OCI-LY7 (cell line): ENCODE measurements around the gene DTX1. TPM values are rescaled to one million over a fixed set of nuclear protein-coding genes. Genes with fewer than 3 reads are reported as not detected.

Source experiments
- BruUV-seq: library from RNA; stranded (reverse); fragments of 400-500 nt; replicated peaks from 2 replicates; lab custom pipeline; 2021; lab: Mats Ljungman, UMichigan
- CTCF ChIA-PET: fragments of 300-600 bp; sonication (Branson Sonifier 250); formaldehyde crosslinking; loops from one replicate; lab custom pipeline; 2022; ENCODE audit warnings: antibody characterized with exemption; ENCODE audit not compliant: unreplicated experiment; lab: Charles Lee
- POLR2A ChIA-PET: fragments of 300-600 bp; sonication (Branson Sonifier 250); formaldehyde crosslinking; loops from one replicate; lab custom pipeline; 2022; ENCODE audit warnings: antibody characterized with exemption; lab: Charles Lee
- DNase-seq: peaks from one replicate; pipeline ENCODE4 v3.0.0-alpha.2; 2015; ENCODE audit warnings: low spot score
- H2AFZ ChIP-seq: fragments of 200-600 bp; sonication (generic), shearing (Covaris generic); 2 replicates; pipeline ENCODE4 v1.6.1; 2014; ENCODE audit warnings: mild to moderate bottlenecking, antibody characterized with exemption, low read length, moderate library complexity
- H3K27ac ChIP-seq: fragments of 200-600 bp; sonication (generic); 2 replicates; pipeline ENCODE4 v1.5.1; 2014; ENCODE audit warnings: mixed run types, low read depth, mild to moderate bottlenecking, moderate library complexity, low read length, inconsistent platforms; ENCODE audit not compliant: poor library complexity, severe bottlenecking
- H3K36me3 ChIP-seq: fragments of 200-600 bp; sonication (generic); 2 replicates; pipeline ENCODE4 v1.6.1; 2014; ENCODE audit warnings: mild to moderate bottlenecking, antibody characterized with exemption, low read length, moderate library complexity, mixed read lengths; ENCODE audit not compliant: insufficient read depth
- H3K4me1 ChIP-seq: fragments of 200-600 bp; sonication (generic); 2 replicates; pipeline ENCODE4 v1.5.1; 2014; ENCODE audit warnings: mild to moderate bottlenecking, low read length; ENCODE audit not compliant: insufficient read depth, poor library complexity, severe bottlenecking
- H3K4me2 ChIP-seq: fragments of 200-600 bp; sonication (generic); 2 replicates; pipeline ENCODE4 v1.6.1; 2014; ENCODE audit warnings: mild to moderate bottlenecking, low read length
- H3K4me3 ChIP-seq: fragments of 200-600 bp; sonication (generic); 2 replicates; pipeline ENCODE4 v1.5.1; 2014; ENCODE audit warnings: mild to moderate bottlenecking, low read depth, low read length; ENCODE audit not compliant: poor library complexity, severe bottlenecking
- H3K79me2 ChIP-seq: fragments of 200-600 bp; sonication (generic); 2 replicates; pipeline ENCODE4 v1.6.1; 2016; ENCODE audit warnings: low read depth, mild to moderate bottlenecking, low read length, moderate library complexity, mixed read lengths; ENCODE audit not compliant: insufficient read depth
- H3K9me2 ChIP-seq: fragments of 200-600 bp; sonication (generic); 2 replicates; pipeline ENCODE4 v1.6.1; 2016; ENCODE audit warnings: mild to moderate bottlenecking, low read length, mixed read lengths; ENCODE audit not compliant: insufficient read depth
- H3K9me3 ChIP-seq: fragments of 200-600 bp; sonication (generic); 2 replicates; pipeline ENCODE4 v1.6.1; 2014; ENCODE audit warnings: mild to moderate bottlenecking, mixed run types, low read length, mixed read lengths
- H4K20me1 ChIP-seq: fragments of 200-600 bp; sonication (generic); 2 replicates; pipeline ENCODE4 v1.6.1; 2014; ENCODE audit warnings: mild to moderate bottlenecking, antibody characterized with exemption, low read length, moderate library complexity, mixed read lengths; ENCODE audit not compliant: insufficient read depth
- EZH2phosphoT487 ChIP-seq: fragments of 200-600 bp; sonication (generic); IDR thresholded peaks from 2 replicates; pipeline ENCODE4 v1.6.1; 2018; ENCODE audit warnings: low read depth, borderline replicate concordance, mild to moderate bottlenecking, mixed run types, antibody characterized with exemption, low read length, moderate library complexity, mixed read lengths
- intact Hi-C: fragments of 100-400 bp; cut with micrococcal nuclease; formaldehyde crosslinking; loops from one replicate; pipeline ENCODE4 v1.10.0; 2022; ENCODE audit not compliant: unreplicated experiment
- total RNA-seq, 2 experiments: library from RNA; depleted of rRNA in 1 of 2; stranded (reverse); fragments of >200 nt in 1 of 2; shearing (Covaris generic) in 1 of 2; gene quantifications; 2 replicates each; pipeline ENCODE4 v1.2.3, GENCODE V29; 2014 to 2022
- TF ChIP-seq, protein P1 (sequence below): fragments of 200-600 bp; sonication (generic); conservative IDR thresholded peaks from 2 replicates; pipeline ENCODE4 v1.5.1; 2014; ENCODE audit warnings: mild to moderate bottlenecking, antibody characterized with exemption, low read length, moderate library complexity, mixed read lengths

DTX1 gene
- total RNA-seq, 2 experiments from 2014 or later, result 293 to 535 TPM

GRCh38 chr12:113049976-113050742 is 6.4 kb upstream of the DTX1 start:
- Histone ChIP-seq H3K4me2 (peak overlapping the region; percentile 56), H4K20me1 (no peaks in the 10 kb centered on the region), H2AFZ (no peak overlapping the region), H3K36me3 (peaks cover 6% of the 10 kb centered on the region; the same call in 1 of the 2 replicates), H3K9me2 (no peaks in the 10 kb centered on the region), H3K27ac (peak overlapping the region; percentile 97), H3K79me2 (peaks cover 18% of the 10 kb centered on the region), H3K4me1 (peaks cover 86% of the 10 kb centered on the region), H3K9me3 (no peaks in the 10 kb centered on the region), H3K4me3 (peak overlapping the region; percentile 36)
- ChIA-PET CTCF (interaction anchor here (0.9 to 2.3 kb wide), 4 partner anchors 12 to 103 kb away, joined by 3 to 9 read pairs (median 5); no protein-coding TSS in a partner anchor), POLR2A (interaction anchor here (0.8 to 16.3 kb wide), 13 partner anchors 17 to 123 kb away, joined by 3 to 235 read pairs (median 3); partner anchors contain the start of gene OAS2)
- DNase-seq, result peak; percentile 85
- TSS peak; percentile 58 for BruUV-seq
- TF ChIP-seq, protein P1, sequence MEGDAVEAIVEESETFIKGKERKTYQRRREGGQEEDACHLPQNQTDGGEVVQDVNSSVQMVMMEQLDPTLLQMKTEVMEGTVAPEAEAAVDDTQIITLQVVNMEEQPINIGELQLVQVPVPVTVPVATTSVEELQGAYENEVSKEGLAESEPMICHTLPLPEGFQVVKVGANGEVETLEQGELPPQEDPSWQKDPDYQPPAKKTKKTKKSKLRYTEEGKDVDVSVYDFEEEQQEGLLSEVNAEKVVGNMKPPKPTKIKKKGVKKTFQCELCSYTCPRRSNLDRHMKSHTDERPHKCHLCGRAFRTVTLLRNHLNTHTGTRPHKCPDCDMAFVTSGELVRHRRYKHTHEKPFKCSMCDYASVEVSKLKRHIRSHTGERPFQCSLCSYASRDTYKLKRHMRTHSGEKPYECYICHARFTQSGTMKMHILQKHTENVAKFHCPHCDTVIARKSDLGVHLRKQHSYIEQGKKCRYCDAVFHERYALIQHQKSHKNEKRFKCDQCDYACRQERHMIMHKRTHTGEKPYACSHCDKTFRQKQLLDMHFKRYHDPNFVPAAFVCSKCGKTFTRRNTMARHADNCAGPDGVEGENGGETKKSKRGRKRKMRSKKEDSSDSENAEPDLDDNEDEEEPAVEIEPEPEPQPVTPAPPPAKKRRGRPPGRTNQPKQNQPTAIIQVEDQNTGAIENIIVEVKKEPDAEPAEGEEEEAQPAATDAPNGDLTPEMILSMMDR, result peak; percentile 87
- TF ChIP-seq EZH2phosphoT487, result no peak
- intact Hi-C loops, result loop anchor here (1.0 to 2.0 kb wide), 2 partner anchors 51 to 57 kb away; no protein-coding TSS in a partner anchor

DNA sequence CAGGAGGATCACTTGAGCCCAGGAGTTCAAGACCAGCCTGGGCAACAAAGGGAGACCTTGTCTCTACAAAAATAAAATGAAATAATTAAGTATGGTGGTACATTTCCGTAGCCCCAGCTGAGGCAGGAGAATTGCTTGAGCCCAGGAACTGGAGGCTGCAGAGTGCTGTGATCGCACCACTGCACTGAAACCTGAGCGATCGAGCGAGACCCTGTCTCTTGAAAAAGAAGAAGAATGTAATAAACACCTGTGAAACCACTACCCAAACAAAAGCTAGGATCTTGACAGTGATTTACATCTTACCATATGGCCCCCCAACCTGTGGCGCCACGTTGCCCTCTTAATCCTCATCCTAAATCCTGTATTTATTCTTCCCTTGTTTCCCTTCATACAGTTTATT is 5.7 kb upstream of the DTX1 start:
- peak overlapping the region; percentile 97 for H3K27ac ChIP-seq
- H3K79me2 ChIP-seq, result peaks cover 24% of the 10 kb centered on the region
- peak overlapping the region; percentile 75 for H3K4me2 ChIP-seq
- intact Hi-C loops, result loop anchor here (1.0 kb wide), 3 partner anchors 42 to 85 kb away; partner anchors contain the start of gene RASAL1
- ChIA-PET CTCF (interaction anchor here (0.7 to 2.1 kb wide), 4 partner anchors 11 to 102 kb away, joined by 3 to 7 read pairs (median 3); no protein-coding TSS in a partner anchor), POLR2A (interaction anchor here (0.9 to 16.3 kb wide), 10 partner anchors 16 to 135 kb away, joined by 3 to 235 read pairs (median 4); partner anchors contain the start of gene RITA1)
- no peaks in the 10 kb centered on the region for H3K9me3 ChIP-seq
- peak; percentile 96 for DNase-seq
- H2AFZ ChIP-seq, result no peak overlapping the region
- H3K36me3 ChIP-seq, result peaks cover 6% of the 10 kb centered on the region; the same call in 1 of the 2 replicates
- peaks cover 88% of the 10 kb centered on the region for H3K4me1 ChIP-seq
- no peaks in the 10 kb centered on the region for H3K9me2 ChIP-seq
- no TSS peak for BruUV-seq
- peak overlapping the region; percentile 48 for H3K4me3 ChIP-seq
- no peak for TF ChIP-seq EZH2phosphoT487
- TF ChIP-seq, protein P1, result no peak
- H4K20me1 ChIP-seq, result no peaks in the 10 kb centered on the region
